HepG2 (cell line): ENCODE measurements around the gene MDP1. TPM values are rescaled to one million over a fixed set of nuclear protein-coding genes. Genes with fewer than 3 reads are reported as not detected.

ENCODE experiments used
- AKAP8 ChIP-seq: sonication (generic); formaldehyde crosslinking; IDR thresholded peaks from 2 replicates; pipeline ENCODE4 v1.5.1; 2020; ENCODE audit warnings: mild to moderate bottlenecking, missing genetic modification reagents
- AKNA ChIP-seq: sonication (generic); formaldehyde crosslinking; IDR thresholded peaks from 2 replicates; pipeline ENCODE4 v1.4.0; 2020; ENCODE audit warnings: missing genetic modification reagents, borderline replicate concordance
- CSRNP1 ChIP-seq: sonication (generic); formaldehyde crosslinking; IDR thresholded peaks from 2 replicates; pipeline ENCODE4 v1.8.1; 2023; ENCODE audit warnings: mild to moderate bottlenecking, missing genetic modification reagents
- HNRNPK ChIP-seq: fragments of 200-400 bp; formaldehyde crosslinking; IDR thresholded peaks from 2 replicates; pipeline ENCODE4 v1.6.1; 2018; ENCODE audit warnings: low read length, low read depth, moderate library complexity, mild to moderate bottlenecking; ENCODE audit not compliant: poor library complexity, severe bottlenecking
- HOXD1 ChIP-seq: sonication (generic); formaldehyde crosslinking; IDR thresholded peaks from 2 replicates; pipeline ENCODE4 v1.5.0; 2020; ENCODE audit warnings: missing genetic modification reagents
- JARID2 ChIP-seq: sonication (generic); formaldehyde crosslinking; IDR thresholded peaks from 2 replicates; pipeline ENCODE4 v1.8.1; 2023; ENCODE audit warnings: missing genetic modification reagents, inconsistent platforms; ENCODE audit not compliant: insufficient replicate concordance
- KAT2B ChIP-seq: fragments of 150-350 bp; IDR thresholded peaks from 2 replicates; pipeline ENCODE4 v1.6.1; 2014; ENCODE audit warnings: low read depth, low read length, borderline replicate concordance
- NONO ChIP-seq, 2 experiments: fragments of 450-650 bp in 1 of 2; sonication (generic) in 1 of 2; formaldehyde crosslinking in 1 of 2; IDR thresholded peaks in 1 of 2; conservative IDR thresholded peaks in 1 of 2; 2 replicates each; pipeline versions ENCODE4 v1.6.1 to v1.8.0; 2017 to 2022; ENCODE audit warnings: mild to moderate bottlenecking in 1 of 2, missing genetic modification reagents in 1 of 2, moderate library complexity in 1 of 2
- ZBTB4 ChIP-seq: sonication (generic); formaldehyde crosslinking; IDR thresholded peaks from 2 replicates; pipeline ENCODE4 v1.4.0; 2020; ENCODE audit warnings: missing genetic modification reagents, mild to moderate bottlenecking, borderline replicate concordance
- ZNF256 ChIP-seq: sonication (generic); formaldehyde crosslinking; conservative IDR thresholded peaks from 2 replicates; pipeline ENCODE4 v1.4.0; 2020; ENCODE audit warnings: missing genetic modification reagents
- ZNF331 ChIP-seq: sonication (generic); formaldehyde crosslinking; IDR thresholded peaks from 2 replicates; pipeline ENCODE4 v1.4.0; 2020; ENCODE audit warnings: missing genetic modification reagents
- ZNF747 ChIP-seq: sonication (generic); formaldehyde crosslinking; IDR thresholded peaks from 2 replicates; pipeline ENCODE4 v1.8.1; 2023; ENCODE audit warnings: missing genetic modification reagents, mild to moderate bottlenecking, borderline replicate concordance
- ZNF790 ChIP-seq: sonication (generic); formaldehyde crosslinking; IDR thresholded peaks from 2 replicates; pipeline ENCODE4 v1.8.0; 2022; ENCODE audit warnings: missing genetic modification reagents, mild to moderate bottlenecking, borderline replicate concordance
- polyA plus RNA-seq, 8 experiments: library from polyadenylated mRNA; depleted of rRNA in 3 of 8; stranded (reverse) in 7 of 8; unstranded in 1 of 8; fragments of >200 nt; fragmentation: Illumina TruSeq in 4 of 8; extraction: Trizol in 4 of 8; gene quantifications; 2 replicates each; pipeline versions ENCODE4 v1.2.1 to v1.2.3, GENCODE V29; 2011 to 2016; ENCODE audit warnings: low read depth in 4 of 8, missing spikeins in 1 of 8, mixed read lengths in 1 of 8; ENCODE audit not compliant: insufficient read depth in 1 of 8
- total RNA-seq, 5 experiments: library from RNA; depleted of rRNA; stranded (reverse); fragments of >200 nt; fragmentation: Illumina TruSeq; extraction: Trizol; gene quantifications; 2 replicates each; pipeline ENCODE4 v1.2.3, GENCODE V29; 2016; ENCODE audit warnings: low read depth in 1 of 5
- TF ChIP-seq, protein P1 (sequence below): sonication (generic); formaldehyde crosslinking; IDR thresholded peaks from 2 replicates; pipeline ENCODE4 v1.8.0; 2022; ENCODE audit warnings: missing genetic modification reagents, mild to moderate bottlenecking, moderate library complexity, borderline replicate concordance

Gene MDP1
- total and polyA plus RNA-seq, 2 of the 13 experiments (the other 11 are each of a cell fraction or from before 2014, with no cell fraction given): 44.1 to 48.7 TPM

- 0 out of 2 replicates have a peak, but pooled peaks have one; percentile 14 for TF ChIP-seq AKNA (CRISPR knock-in tag)
- TF ChIP-seq ZBTB4: no peak
- TF ChIP-seq JARID2 (CRISPR knock-in tag): no peak
- TF ChIP-seq HOXD1 (CRISPR knock-in tag): 0 out of 2 replicates have a peak, but pooled peaks have one; percentile 13
- TF ChIP-seq ZNF790 (CRISPR knock-in tag): no peak
- TF ChIP-seq ZNF256 (CRISPR knock-in tag): no peak
- no peak for TF ChIP-seq ZNF747 (CRISPR knock-in tag)
- TF ChIP-seq NONO (IDR thresholded peaks at IDR 0.05): no peak
- TF ChIP-seq NONO (CRISPR knock-in tag; conservative IDR thresholded peaks at IDR 0.05): no peak
- no peak for TF ChIP-seq KAT2B
- TF ChIP-seq AKAP8: no peak
- no peak for TF ChIP-seq CSRNP1 (CRISPR knock-in tag)
- TF ChIP-seq, protein P1, sequence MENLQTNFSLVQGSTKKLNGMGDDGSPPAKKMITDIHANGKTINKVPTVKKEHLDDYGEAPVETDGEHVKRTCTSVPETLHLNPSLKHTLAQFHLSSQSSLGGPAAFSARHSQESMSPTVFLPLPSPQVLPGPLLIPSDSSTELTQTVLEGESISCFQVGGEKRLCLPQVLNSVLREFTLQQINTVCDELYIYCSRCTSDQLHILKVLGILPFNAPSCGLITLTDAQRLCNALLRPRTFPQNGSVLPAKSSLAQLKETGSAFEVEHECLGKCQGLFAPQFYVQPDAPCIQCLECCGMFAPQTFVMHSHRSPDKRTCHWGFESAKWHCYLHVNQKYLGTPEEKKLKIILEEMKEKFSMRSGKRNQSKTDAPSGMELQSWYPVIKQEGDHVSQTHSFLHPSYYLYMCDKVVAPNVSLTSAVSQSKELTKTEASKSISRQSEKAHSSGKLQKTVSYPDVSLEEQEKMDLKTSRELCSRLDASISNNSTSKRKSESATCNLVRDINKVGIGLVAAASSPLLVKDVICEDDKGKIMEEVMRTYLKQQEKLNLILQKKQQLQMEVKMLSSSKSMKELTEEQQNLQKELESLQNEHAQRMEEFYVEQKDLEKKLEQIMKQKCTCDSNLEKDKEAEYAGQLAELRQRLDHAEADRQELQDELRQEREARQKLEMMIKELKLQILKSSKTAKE (CRISPR knock-in tag): no peak
- TF ChIP-seq ZNF331 (CRISPR knock-in tag): 0 out of 2 replicates have a peak, but pooled peaks have one; percentile 25
- no peak for TF ChIP-seq HNRNPK
Observed at GRCh38 chr14:24196071-24197055, 19.5 kb downstream of the MDP1 start (continued).
